PFSK-1 (cell line): Measurements from ENCODE around the gene APBB2.

Experiments
- POLR2AphosphoS5 ChIP-seq: IDR thresholded peaks from 2 replicates; pipeline ENCODE4 v1.6.1; 2012; ENCODE audit warnings: low read depth, mild to moderate bottlenecking, control low read depth, low read length, moderate library complexity
- SIN3A ChIP-seq: IDR thresholded peaks from 2 replicates; pipeline ENCODE4 v1.6.1; 2012; ENCODE audit warnings: mild to moderate bottlenecking, low read length, moderate library complexity, borderline replicate concordance; ENCODE audit not compliant: insufficient read depth
- TAF1 ChIP-seq: IDR thresholded peaks from 2 replicates; pipeline ENCODE4 v1.6.1; 2012; ENCODE audit warnings: low read length, control low read depth, borderline replicate concordance; ENCODE audit not compliant: insufficient read depth
- TF ChIP-seq, protein P1 (sequence below), 2 experiments: IDR thresholded peaks; 2 replicates each; pipeline versions ENCODE4 v1.6.1 to v1.8.0; 2011 to 2012; ENCODE audit warnings: low read depth in 2 of 2, low read length in 2 of 2, control low read depth in 1 of 2, inconsistent platforms in 1 of 2, mild to moderate bottlenecking in 1 of 2, moderate library complexity in 1 of 2; ENCODE audit not compliant: insufficient read depth in 1 of 2

DNA sequence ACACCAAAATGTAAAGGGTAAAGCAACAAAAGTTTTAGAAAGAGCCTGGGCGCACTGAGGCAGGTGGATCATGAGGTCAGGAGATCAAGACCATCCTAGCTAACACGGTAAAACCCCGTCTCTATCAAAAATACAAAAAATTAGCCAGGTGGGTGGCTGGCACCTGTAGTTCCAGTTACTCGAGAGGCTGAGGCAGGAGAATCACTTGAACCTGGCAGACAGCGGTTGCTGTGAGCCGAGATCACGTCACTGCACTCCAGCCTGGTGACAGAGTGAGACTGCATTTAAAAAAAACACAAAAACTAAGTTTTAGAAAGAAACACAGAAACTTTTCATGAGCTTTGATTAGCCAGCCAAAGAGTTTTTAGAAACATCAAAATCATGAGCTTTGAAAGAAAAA, 76.5 kb downstream of the APBB2 start:
- TF ChIP-seq POLR2AphosphoS5 = no peak
- TF ChIP-seq, protein P1, sequence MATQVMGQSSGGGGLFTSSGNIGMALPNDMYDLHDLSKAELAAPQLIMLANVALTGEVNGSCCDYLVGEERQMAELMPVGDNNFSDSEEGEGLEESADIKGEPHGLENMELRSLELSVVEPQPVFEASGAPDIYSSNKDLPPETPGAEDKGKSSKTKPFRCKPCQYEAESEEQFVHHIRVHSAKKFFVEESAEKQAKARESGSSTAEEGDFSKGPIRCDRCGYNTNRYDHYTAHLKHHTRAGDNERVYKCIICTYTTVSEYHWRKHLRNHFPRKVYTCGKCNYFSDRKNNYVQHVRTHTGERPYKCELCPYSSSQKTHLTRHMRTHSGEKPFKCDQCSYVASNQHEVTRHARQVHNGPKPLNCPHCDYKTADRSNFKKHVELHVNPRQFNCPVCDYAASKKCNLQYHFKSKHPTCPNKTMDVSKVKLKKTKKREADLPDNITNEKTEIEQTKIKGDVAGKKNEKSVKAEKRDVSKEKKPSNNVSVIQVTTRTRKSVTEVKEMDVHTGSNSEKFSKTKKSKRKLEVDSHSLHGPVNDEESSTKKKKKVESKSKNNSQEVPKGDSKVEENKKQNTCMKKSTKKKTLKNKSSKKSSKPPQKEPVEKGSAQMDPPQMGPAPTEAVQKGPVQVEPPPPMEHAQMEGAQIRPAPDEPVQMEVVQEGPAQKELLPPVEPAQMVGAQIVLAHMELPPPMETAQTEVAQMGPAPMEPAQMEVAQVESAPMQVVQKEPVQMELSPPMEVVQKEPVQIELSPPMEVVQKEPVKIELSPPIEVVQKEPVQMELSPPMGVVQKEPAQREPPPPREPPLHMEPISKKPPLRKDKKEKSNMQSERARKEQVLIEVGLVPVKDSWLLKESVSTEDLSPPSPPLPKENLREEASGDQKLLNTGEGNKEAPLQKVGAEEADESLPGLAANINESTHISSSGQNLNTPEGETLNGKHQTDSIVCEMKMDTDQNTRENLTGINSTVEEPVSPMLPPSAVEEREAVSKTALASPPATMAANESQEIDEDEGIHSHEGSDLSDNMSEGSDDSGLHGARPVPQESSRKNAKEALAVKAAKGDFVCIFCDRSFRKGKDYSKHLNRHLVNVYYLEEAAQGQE (IDR thresholded peaks at IDR 0.05; ENCODE audit: insufficient read depth in 1 of 2, low read depth in 2 of 2, low read length in 2 of 2) = no peak
- TF ChIP-seq SIN3A = no peak
- no peak for TF ChIP-seq TAF1
